Epithelial cell of esophagus (primary cell): ENCODE results near the gene SLC2A14.
"Not testable (repeated sequence)": the region's sequence is repeated elsewhere in the genome, so short reads cannot be mapped to it uniquely, and the experiment has no call there.

Experiments
- DNase-seq: peaks from one replicate; pipeline ENCODE4 v3.0.0; 2010; ENCODE audit warnings: low read depth
- H3K4me3 ChIP-seq: 2 replicates; pipeline ENCODE4 v1.5.1; 2011; ENCODE audit warnings: mild to moderate bottlenecking, low read length, control low read depth
- CTCF ChIP-seq: IDR thresholded peaks from 2 replicates; pipeline ENCODE4 v1.5.1; 2011; ENCODE audit warnings: low read depth, mild to moderate bottlenecking, low read length, control low read depth, inconsistent platforms; ENCODE audit not compliant: insufficient read depth; ENCODE audit errors: missing control alignments

SLC2A14 gene

GRCh38 chr12:7905071-7905470 is 32.4 kb upstream of the SLC2A14 start:
- DNase-seq = no peak
- no peak for TF ChIP-seq CTCF

GRCh38 chr12:7902416-7902815 is 29.7 kb upstream of the SLC2A14 start:
- not testable (repeated sequence) for DNase-seq

More at GRCh38 chr12:7905071-7905470, 32.4 kb upstream of the SLC2A14 start:
- H3K4me3 ChIP-seq = no peak overlapping the region

GRCh38 chr12:7899755-7900154 is 27.0 kb upstream of the SLC2A14 start:
- no peak for DNase-seq
- H3K4me3 ChIP-seq = no peak overlapping the region
- no peak for TF ChIP-seq CTCF

More at GRCh38 chr12:7902416-7902815, 29.7 kb upstream of the SLC2A14 start:
- not testable (repeated sequence) for H3K4me3 ChIP-seq

- DNase-seq, H3K4me3 ChIP-seq: not testable (repeated sequence)
Measured at GRCh38 chr12:7896726-7897125, 24.0 kb upstream of the SLC2A14 start.

- no peak overlapping the region for H3K4me3 ChIP-seq
- DNase-seq = no peak
- TF ChIP-seq CTCF = no peak
Measured at GRCh38 chr12:7892186-7892980, 19.7 kb upstream of the SLC2A14 start.

GRCh38 chr12:7884689-7885088 is 12.0 kb upstream of the SLC2A14 start:
- no peak for DNase-seq

GRCh38 chr12:7881736-7882120 is 9.0 kb upstream of the SLC2A14 start:
- DNase-seq = not testable (repeated sequence)

More at GRCh38 chr12:7884689-7885088, 12.0 kb upstream of the SLC2A14 start:
- H3K4me3 ChIP-seq = no peak overlapping the region
- TF ChIP-seq CTCF = no peak

GRCh38 chr12:7880952-7881735 is 8.4 kb upstream of the SLC2A14 start:
- not testable (repeated sequence) for DNase-seq, H3K4me3 ChIP-seq

More at GRCh38 chr12:7881736-7882120, 9.0 kb upstream of the SLC2A14 start:
- not testable (repeated sequence) for H3K4me3 ChIP-seq

- TF ChIP-seq CTCF = no peak
- no peak overlapping the region for H3K4me3 ChIP-seq
- DNase-seq = no peak
Measured at GRCh38 chr12:7879246-7879645, 6.5 kb upstream of the SLC2A14 start.
